Gastroesophageal sphincter (tissue), 3 donors: ENCODE measurements around the gene MDH2.

Experiments
- CTCF ChIP-seq, 4 experiments: fragments of 200-600 bp in 2 of 4; fragments of 450-650 bp in 2 of 4; sonication (generic) in 1 of 4; IDR thresholded peaks; one replicate each; pipeline ENCODE4 v1.5.1; 2017 to 2019; ENCODE audit warnings: antibody characterized with exemption in 4 of 4, mild to moderate bottlenecking in 2 of 4, moderate library complexity in 2 of 4
- EP300 ChIP-seq: sonication (generic); formaldehyde crosslinking; IDR thresholded peaks from one replicate; pipeline ENCODE4 v1.6.1; 2017; ENCODE audit warnings: antibody characterized with exemption, mild to moderate bottlenecking
- POLR2A ChIP-seq, 2 donors: fragments of 450-650 bp; IDR thresholded peaks; one replicate each; pipeline ENCODE4 v1.6.1; 2017; ENCODE audit warnings: antibody characterized with exemption in 2 of 2, mild to moderate bottlenecking in 2 of 2, moderate library complexity in 1 of 2
- POLR2AphosphoS5 ChIP-seq: sonication (generic); formaldehyde crosslinking; IDR thresholded peaks from one replicate; pipeline ENCODE4 v1.6.1; 2017; ENCODE audit warnings: antibody characterized with exemption

GRCh38 chr7:76086070-76086469 is 38.2 kb downstream of the MDH2 start:
- no peak for TF ChIP-seq POLR2AphosphoS5
- TF ChIP-seq CTCF (IDR thresholded peaks at IDR 0.05), result no peak
- TF ChIP-seq POLR2A (IDR thresholded peaks at IDR 0.05), result no peak
- TF ChIP-seq EP300, result no peak
